DLD1 (cell line): ENCODE measurements around the gene TACC2.

Source experiments
- in situ Hi-C: cut with HindIII; loops from 2 replicates; pipeline ENCODE4 v1.10.0; 2017; ENCODE audit warnings: low sequenced_read_pairs

TACC2 gene

DNA sequence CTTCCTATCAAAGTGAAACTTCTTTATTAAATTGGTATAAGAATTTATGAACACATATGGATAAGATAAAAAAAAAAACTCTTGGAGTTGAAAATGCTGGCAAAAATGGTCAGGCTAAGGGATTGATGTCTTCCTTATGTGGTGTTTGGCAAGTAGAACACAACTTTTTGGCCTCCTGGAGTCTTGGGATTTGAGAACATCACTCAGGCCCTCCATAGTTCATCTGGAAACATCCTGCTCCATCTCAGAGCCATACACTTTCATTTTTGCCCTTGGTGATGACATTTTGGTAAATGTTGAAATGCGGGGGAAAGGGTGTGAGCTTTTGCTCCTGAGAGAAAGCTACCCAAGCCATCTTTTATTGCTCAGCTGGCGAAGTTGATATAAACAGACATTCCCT, 254.6 kb downstream of the TACC2 start:
- in situ Hi-C loops, result no loop called here

GRCh38 chr10:122244001-122244975, 255.3 kb downstream of the TACC2 start:
- in situ Hi-C loops, result no loop called here

DNA sequence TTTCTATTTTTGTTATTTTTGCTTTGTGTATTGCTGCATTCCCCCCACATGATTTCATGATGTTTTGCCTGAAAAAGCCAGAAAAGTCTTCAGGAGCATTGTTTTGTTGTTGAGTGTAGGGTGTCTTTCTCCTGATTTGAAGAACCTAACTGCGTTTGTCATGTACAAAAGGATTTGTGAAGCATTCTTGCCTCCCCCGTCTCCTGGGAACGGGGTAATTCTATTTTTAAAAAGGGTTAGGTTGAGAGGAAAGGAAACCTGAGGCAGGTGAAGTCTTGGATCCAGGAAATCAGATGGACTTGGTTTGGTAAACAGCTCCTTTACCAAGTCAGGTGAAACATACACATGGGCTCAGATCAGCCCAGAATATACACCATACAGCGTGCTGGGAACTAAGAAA, 256.2 kb downstream of the TACC2 start:
- in situ Hi-C loops, result no loop called here

- in situ Hi-C loops, result no loop called here
These were observed 256.9 kb downstream of the TACC2 start for GRCh38 chr10:122245897-122246296.

DNA sequence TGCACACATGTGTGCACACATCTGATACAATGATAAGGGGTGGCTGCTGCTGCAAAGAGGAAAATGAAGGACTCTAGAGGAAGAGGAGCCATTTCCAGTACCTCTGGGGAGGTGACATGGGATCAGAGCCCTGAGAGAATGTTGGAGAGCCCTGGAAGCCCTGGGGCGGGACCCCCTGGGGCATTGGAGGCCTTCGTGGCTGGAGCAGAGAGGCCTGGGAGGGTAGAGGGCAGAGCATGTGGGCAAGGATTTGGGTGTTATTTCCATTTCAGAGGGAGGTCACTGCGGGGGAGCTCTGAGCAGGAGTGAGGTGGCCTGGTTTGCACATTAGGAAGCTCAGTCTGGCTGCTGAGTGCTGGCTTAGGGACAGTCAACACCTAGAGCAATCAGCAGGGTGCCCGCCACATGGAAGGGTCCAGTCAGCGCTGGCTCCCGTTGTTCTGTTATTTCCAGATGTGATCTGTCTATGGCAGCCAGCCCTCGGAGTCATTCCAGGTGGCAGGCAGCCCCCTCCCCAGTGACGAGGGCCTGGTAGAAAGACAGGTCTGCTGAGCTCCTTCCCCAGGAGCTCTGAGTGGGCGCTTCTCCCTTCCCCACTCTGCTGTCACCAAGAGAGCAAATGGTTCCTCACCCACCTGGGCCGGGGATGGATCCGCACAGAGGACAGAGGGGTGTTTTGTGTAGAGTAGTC, 258.0 kb downstream of the TACC2 start:
- in situ Hi-C loops, result no loop called here

- in situ Hi-C loops, result no loop called here
These were observed 259.7 kb downstream of the TACC2 start for GRCh38 chr10:122248356-122249302.

DNA sequence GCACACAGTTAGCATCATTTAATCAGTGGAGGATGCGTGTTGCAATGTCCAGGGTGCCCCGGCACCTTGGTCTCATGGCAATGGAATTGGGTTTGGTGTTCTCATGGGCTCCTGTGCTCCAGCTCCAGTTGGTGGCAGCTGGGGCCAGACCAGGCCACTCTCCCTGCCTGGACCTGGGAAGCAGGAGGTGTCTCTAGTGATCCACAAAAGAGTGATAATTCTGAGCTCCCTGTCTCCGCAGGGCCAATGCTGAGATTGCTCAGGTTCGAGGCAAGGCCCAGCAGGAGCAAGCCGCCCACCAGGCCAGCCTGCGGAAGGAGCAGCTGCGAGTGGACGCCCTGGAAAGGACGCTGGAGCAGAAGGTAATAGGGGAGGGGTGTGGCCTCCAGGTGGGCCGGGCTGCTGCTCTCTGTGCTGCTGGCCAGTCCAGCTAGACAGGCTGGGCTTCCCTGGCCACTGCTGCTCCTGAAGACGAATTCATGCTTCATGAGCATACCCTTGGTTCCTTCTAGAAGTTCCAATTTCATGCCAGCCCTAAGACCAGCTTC, 260.4 kb downstream of the TACC2 start:
- in situ Hi-C loops, result no loop called here

- in situ Hi-C loops, result no loop called here
These were observed 261.2 kb downstream of the TACC2 start for GRCh38 chr10:122249991-122250750.

- in situ Hi-C loops, result no loop called here
These were observed 262.7 kb downstream of the TACC2 start for GRCh38 chr10:122251459-122252255.

- in situ Hi-C loops, result no loop called here
These were observed 263.8 kb downstream of the TACC2 start for GRCh38 chr10:122252805-122253204.

- in situ Hi-C loops, result no loop called here
These were observed 264.6 kb downstream of the TACC2 start for GRCh38 chr10:122253605-122254004.

DNA sequence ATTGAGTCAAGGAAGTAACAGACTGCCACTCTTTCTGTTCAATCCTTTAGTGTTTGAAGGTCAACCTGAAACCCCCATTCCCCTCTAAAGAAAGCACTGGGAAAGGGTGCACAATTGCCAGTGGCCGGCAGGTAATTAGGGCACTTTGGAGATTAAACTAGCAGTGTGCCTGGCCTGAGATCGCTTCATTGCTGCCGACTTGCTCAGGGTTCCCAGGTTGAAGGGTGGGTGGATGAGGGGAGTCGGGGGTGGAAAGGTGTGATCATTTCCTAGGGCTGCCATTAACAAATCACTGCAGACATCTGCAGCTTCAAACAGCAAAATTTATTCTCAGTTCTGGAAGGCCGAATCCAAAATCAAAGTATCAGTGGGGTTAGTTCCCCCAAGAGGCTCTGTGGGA, 265.9 kb downstream of the TACC2 start:
- in situ Hi-C loops, result no loop called here

GRCh38 chr10:122255509-122256301, 266.7 kb downstream of the TACC2 start:
- in situ Hi-C loops, result no loop called here

DNA sequence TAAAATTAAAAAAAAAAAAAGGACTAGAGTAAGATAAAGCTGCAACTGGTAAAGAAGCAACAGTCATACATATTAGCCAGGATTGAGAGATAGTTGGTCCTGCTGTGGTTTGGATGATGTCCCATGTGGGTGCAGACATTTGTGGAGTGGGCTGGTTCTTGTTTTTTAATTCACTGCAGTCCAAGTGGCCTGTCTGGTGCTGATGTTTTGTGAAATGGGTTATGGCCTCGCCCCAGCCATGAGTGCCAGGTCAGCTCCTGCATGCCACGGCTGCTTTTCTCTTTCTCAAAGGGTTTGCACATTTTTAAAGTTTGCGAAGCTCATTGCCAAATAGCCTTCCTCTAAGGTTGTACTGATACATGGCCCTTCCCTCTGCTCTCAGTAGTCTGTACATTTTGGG, 268.1 kb downstream of the TACC2 start:
- in situ Hi-C loops, result no loop called here

- in situ Hi-C loops, result no loop called here
These were observed 269.4 kb downstream of the TACC2 start for GRCh38 chr10:122258136-122259074.

DNA sequence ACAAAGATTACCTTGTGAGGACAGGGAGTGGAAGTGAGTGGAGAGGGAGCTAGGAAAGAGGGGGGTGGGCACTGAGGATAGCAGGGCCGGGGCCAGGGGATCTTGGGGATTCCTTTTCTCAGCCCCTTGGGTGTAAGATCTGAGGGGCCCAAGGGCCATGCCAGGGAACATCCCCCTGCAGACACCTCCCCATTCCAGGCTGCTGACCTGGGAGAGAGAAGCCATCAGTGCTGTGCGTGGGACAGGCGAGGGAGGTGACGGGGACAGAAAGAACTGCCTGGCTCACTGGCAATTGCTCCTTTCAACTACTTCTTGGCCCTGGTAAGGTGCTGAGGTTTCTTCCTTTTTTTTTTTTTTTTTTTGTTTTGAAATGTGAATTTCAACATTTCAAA, 270.1 kb downstream of the TACC2 start:
- in situ Hi-C loops, result no loop called here

GRCh38 chr10:122261584-122261983, 272.6 kb downstream of the TACC2 start:
- in situ Hi-C loops, result no loop called here
